Large intestine (tissue), 3 donors: ENCODE data around the gene PPP1R18. TPM values are rescaled to one million over a fixed set of nuclear protein-coding genes. Genes with fewer than 3 reads are reported as not detected.
A peak's percentile ranks its signal among the peaks of the same experiment; 100 is the strongest.

Experiments used
- DNase-seq, 2 donors: peaks; one replicate each; pipeline versions ENCODE4 v3.0.0 to v3.0.0-alpha.2; 2013
- H3K27ac ChIP-seq: one replicate; pipeline ENCODE4 v1.5.1; 2013; ENCODE audit warnings: low read length
- H3K27me3 ChIP-seq: 2 replicates; pipeline ENCODE4 v1.6.1; 2013; ENCODE audit warnings: low read length; ENCODE audit not compliant: control insufficient read depth, insufficient read depth
- H3K36me3 ChIP-seq: 2 replicates; pipeline ENCODE4 v1.6.1; 2013; ENCODE audit warnings: low read length; ENCODE audit not compliant: control insufficient read depth, insufficient read depth
- H3K4me1 ChIP-seq: one replicate; pipeline ENCODE4 v1.6.1; 2013; ENCODE audit warnings: low read length; ENCODE audit not compliant: control insufficient read depth, insufficient read depth
- H3K4me3 ChIP-seq: one replicate; pipeline ENCODE4 v1.5.1; 2013; ENCODE audit warnings: low read length
- H3K9me3 ChIP-seq: one replicate; pipeline ENCODE4 v1.6.1; 2013; ENCODE audit warnings: mild to moderate bottlenecking, low read depth, low read length, moderate library complexity; ENCODE audit not compliant: control insufficient read depth
- WGBS: methylation state at CpG from one replicate; pipeline ENCODE4 v1.1.5; 2013; ENCODE audit warnings: low lambda C conversion rate; ENCODE audit not compliant: insufficient coverage; 5-methylcytosine and 5-hydroxymethylcytosine counted together
- polyA plus RNA-seq: library from polyadenylated mRNA; unstranded; fragments of 120-200 nt; gene quantifications from one replicate; pipeline ENCODE4 v1.2.1, GENCODE V29; 2013

PPP1R18 gene
- polyA plus RNA-seq, 1 donor: 23.0 TPM

DNA sequence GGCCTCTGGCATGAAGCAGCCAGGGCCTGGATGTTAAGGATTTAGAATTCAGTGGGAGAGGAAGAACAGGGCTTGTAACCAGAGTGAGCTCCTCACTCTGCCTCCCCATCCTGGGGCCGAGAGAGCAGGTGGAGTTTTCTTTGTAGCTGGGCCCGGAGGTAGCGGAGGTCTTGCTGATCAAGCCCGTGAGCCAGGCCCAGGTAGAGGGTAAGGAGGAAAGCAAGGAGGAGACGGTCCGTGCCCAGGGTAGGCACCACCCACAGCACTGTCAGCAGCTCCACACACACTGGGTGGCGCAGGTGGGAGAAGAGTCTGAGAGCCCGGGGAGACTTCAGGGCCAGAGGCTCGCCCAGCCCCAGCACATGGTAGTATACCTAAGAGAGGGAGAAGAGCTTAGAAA, 2.1 kb upstream of the PPP1R18 start:
- Histone ChIP-seq H3K27ac (no peak overlapping the region), H3K4me1 (peaks cover 20% of the 10 kb centered on the region), H3K9me3 (peaks cover 7% of the 10 kb centered on the region), H3K36me3 (no peaks in the 10 kb centered on the region), H3K4me3 (no peak overlapping the region), H3K27me3 (peaks cover 5% of the 10 kb centered on the region)
- no CpG with 5 or more reads among the region's 9 CpGs for WGBS
- no peak for DNase-seq

DNA sequence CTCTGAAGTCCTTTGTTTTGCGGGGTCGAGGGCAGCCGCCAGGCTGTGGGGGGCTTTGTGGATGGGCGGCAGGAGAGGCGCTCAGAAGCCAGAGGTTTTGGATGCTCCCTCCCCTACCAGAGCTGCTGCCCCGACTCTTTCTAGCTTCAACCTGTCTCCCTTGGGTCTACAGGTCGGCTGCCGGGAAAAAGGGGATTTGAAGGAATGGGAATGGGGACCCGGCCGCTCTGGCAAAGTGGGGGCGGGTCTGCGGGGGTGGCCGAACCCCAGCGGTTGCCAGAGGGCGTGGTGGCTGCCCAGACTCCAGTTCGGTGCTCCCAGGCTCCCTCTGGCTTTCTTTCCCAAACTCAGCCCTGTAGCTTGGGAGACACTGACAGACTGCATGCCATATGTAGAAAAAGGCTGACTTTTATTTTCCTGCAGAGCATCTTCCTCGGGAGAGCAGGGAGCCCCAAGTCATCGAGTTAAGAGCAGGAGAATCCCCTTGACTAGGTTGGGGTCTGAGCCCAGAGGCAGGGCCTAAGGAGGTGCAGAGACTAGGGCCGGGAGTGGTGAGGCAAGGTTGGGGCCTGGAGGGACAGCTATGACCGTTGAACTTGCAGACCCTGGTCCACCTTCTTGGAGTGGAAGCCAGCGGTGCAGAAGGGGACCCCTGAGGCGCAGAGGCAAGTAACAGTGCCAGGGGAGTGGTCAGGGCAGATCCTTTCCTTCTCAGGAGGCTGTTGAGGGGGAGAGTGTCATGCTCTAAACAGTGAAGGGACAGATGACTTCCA, 1.4 kb upstream of the PPP1R18 start:
- H3K27me3 ChIP-seq: peaks cover 5% of the 10 kb centered on the region
- no CpG with 5 or more reads among the region's 22 CpGs for WGBS
- peak in 1 of 2 donors; percentile 16 for DNase-seq
- H3K27ac ChIP-seq: peak overlapping the region; percentile 93
- H3K4me1 ChIP-seq: peaks cover 20% of the 10 kb centered on the region
- no peaks in the 10 kb centered on the region for H3K36me3 ChIP-seq
- peak overlapping the region; percentile 85 for H3K4me3 ChIP-seq
- H3K9me3 ChIP-seq: peaks cover 7% of the 10 kb centered on the region

DNA sequence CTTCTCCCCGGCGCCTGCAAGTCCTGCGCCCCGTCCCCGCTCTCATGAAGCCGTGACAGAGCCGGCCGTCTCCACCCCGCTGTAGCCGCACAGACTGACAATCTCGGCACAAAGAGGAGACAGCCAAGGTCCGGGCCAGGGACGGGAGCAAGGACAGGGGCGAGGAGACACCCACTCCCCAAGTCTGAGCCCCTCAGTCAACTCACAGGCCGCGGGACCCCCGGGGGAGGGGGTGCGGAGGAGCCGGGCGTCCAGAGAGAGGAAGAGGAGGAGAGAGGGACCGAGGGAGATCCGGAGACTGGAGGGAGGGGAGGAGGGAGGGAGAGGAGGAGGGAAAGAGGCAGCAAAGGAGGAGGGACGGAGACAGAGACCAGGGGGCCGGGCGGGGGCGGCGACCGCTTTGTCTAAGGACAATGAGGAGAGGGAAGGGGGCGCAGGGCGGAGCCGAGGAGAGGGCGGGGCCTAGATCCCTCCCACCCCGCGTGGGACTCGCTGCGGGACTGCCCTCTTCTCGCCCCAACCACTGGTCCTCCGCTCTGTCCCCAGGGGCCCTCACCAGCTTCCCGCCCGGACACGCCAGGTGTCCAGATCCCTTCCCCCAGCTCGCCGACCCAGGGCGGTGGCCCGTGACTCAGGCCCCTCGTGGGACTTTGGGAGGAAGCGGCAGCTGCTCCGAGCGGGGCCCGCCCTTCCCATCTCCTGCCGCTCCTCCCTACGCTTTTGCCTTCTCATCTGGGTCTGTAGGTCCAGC, 638 bp upstream of the PPP1R18 start:
- H3K4me3 ChIP-seq: peak overlapping the region; percentile 85
- WGBS: no CpG with 5 or more reads among the region's 52 CpGs
- H3K27ac ChIP-seq: peak overlapping the region; percentile 93
- no peaks in the 10 kb centered on the region for H3K36me3 ChIP-seq
- peaks cover 20% of the 10 kb centered on the region for H3K4me1 ChIP-seq
- peak; percentile 72 to 82 for DNase-seq
- peaks cover 5% of the 10 kb centered on the region for H3K27me3 ChIP-seq
- peaks cover 7% of the 10 kb centered on the region for H3K9me3 ChIP-seq

DNA sequence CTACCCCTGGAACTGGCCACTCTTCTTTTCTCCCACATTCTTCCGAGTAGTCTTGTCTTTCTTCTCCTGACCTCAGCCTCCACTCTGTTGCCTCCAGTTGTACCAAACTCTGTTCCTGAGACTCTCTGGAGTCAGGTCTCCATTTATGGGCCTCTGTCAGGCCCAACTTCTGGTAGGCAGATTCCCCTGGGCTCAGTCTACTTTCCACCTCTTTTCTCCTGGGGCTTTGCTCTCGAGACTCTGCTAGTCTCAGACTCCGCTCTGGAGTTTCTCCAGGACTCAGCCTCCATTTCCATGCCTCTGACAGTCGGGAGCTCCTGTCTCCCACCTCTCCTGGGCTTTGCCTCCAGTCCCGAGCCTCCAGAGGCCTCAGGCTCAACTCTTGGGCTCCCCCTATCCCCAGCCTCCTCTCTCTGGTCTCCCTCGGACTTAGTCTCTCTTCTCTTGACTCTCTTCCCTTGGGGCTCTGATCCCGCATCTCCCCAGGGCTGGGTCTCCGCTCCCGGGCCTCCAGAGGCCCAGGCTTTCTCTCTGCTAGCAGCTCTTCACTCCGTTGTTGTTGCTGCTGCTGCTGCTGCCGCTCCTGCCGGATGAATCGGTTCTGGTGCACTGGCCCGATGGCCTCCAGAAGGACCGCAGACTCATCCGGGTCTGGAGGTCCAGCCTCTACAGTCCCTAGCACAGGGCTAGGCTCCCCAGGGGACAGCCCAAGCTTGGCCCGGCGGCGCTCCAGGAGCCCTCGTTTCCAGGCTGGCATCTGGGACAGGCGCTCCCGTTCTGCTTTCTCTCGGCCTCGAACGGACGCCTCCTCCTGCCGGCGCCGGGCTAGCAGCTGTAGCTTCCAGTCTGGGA, 1.1 kb downstream of the PPP1R18 start:
- 80% methylated on average over 1 of the region's 29 CpGs for WGBS
- peaks cover 7% of the 10 kb centered on the region for H3K9me3 ChIP-seq
- H3K4me1 ChIP-seq: peaks cover 19% of the 10 kb centered on the region
- H3K27me3 ChIP-seq: peaks cover 5% of the 10 kb centered on the region
- no peak for DNase-seq
- peak overlapping the region; percentile 58 for H3K27ac ChIP-seq
- peak overlapping the region; percentile 85 for H3K4me3 ChIP-seq
- no peaks in the 10 kb centered on the region for H3K36me3 ChIP-seq

DNA sequence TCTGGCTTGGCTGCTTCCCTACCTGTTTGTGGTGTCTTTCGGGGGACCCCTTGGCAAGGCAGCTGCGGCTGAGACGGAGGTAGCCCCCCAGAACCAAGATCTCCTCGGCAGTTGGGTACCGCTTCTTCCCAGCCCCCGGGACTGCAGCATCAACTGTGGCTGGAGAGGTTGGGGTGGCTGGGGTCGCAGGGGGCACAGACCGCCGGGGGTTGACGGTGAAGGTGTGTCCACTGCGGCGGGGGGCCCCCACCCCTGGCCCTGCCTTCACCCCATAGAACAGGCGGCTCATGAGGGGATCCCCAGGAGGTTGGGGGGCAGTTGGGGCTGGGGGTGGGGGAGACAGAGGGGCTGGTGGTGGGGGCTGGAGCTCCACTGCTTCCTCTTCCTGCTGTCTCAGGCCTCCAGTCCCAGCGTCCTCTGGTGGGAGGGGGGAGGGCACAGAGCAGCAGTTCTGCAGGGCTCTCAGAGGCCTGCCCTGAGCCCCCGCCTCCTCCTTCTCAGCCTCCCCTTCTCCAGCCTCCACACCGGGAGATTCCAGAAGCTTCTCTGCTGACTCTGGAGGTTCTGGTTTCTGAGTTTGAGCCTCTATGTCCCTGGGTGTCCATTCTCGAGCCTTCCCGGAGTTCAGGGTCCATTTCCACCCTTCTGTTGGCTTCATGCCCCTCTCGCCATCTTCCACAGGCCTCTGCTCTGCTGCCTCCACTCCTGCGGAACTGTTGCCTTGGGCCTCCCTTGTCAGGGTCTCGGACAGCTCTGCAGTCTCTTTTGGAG, 1.9 kb downstream of the PPP1R18 start:
- peak overlapping the region; percentile 46 for H3K27ac ChIP-seq
- peak overlapping the region; percentile 85 for H3K4me3 ChIP-seq
- WGBS: no CpG with 5 or more reads among the region's 21 CpGs
- DNase-seq: no peak
- H3K36me3 ChIP-seq: peaks cover 3% of the 10 kb centered on the region
- H3K27me3 ChIP-seq: peaks cover 5% of the 10 kb centered on the region
- peaks cover 7% of the 10 kb centered on the region for H3K9me3 ChIP-seq
- H3K4me1 ChIP-seq: peaks cover 17% of the 10 kb centered on the region

DNA sequence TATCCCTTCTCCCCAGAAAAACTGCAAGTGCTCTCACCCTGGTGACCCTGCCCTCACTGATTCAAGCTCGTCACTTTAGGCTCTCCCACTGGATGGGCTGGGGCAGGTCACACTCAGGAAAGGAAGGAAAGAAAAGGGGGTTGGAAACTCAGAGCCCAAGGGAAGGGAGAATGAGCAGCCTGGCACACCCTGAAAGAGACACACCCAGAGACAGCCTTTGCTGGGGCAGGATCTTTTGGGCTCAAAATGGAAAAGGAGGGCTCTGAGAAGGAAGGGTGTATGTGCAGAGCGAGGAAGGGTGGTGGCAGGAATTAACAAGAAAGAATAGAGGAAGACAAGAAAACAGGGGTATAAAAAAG, 2.5 kb downstream of the PPP1R18 start:
- Histone ChIP-seq H3K4me3 (peak overlapping the region; percentile 32), H3K4me1 (peaks cover 22% of the 10 kb centered on the region)

DNA sequence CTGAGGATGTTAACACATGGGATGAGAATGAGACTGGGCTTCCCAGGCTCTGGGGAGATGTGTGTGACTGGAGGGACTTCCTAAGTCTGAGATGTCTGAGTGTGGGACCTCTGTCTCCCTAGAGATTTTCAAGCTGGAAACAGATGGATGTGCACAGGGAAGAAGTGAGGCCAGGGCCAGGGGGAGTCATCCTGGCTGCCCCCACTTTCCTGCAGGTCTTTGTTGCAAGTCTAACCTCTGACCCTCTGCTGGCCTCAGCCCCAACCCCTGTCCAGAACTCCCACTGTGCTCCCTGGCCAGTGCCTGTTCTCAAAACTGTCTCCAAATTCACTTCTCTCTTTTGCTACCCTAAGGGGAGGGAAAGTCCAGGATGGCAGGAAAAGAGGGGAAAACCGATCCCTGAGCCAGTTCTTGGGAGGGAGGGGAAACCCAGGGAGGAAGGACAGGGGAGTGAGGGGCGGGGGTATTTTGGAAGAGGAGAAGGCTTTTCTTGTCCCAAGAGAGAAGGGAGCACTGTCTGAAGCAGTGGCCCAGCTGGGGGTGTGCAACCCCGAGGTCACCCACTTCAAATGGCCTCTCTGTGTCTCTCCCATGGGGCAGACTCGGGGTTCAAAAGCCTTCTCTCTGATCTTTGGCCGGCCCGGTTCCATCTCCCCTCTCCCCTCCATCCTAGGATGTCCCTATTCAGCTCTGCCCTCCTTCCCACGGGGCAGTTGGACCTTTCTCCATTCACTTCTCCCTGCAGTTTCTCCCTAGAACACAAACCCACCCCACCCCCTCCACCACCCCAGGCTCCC, 3.1 kb downstream of the PPP1R18 start:
- peak overlapping the region; percentile 71 for H3K27ac ChIP-seq
- H3K27me3 ChIP-seq: peaks cover 5% of the 10 kb centered on the region
- peaks cover 22% of the 10 kb centered on the region for H3K4me1 ChIP-seq
- DNase-seq: no peak
- H3K4me3 ChIP-seq: peak overlapping the region; percentile 32
- peaks cover 7% of the 10 kb centered on the region for H3K9me3 ChIP-seq
- peaks cover 7% of the 10 kb centered on the region for H3K36me3 ChIP-seq
- 63% methylated on average over 2 of the region's 7 CpGs for WGBS

More for the DNA sequence above, 2.5 kb downstream of the PPP1R18 start:
- 71% methylated on average over 1 of the region's 2 CpGs for WGBS
- Histone ChIP-seq H3K36me3 (peaks cover 3% of the 10 kb centered on the region), H3K27me3 (peaks cover 5% of the 10 kb centered on the region), H3K9me3 (peaks cover 7% of the 10 kb centered on the region), H3K27ac (peak overlapping the region; percentile 22)
- DNase-seq: no peak

DNA sequence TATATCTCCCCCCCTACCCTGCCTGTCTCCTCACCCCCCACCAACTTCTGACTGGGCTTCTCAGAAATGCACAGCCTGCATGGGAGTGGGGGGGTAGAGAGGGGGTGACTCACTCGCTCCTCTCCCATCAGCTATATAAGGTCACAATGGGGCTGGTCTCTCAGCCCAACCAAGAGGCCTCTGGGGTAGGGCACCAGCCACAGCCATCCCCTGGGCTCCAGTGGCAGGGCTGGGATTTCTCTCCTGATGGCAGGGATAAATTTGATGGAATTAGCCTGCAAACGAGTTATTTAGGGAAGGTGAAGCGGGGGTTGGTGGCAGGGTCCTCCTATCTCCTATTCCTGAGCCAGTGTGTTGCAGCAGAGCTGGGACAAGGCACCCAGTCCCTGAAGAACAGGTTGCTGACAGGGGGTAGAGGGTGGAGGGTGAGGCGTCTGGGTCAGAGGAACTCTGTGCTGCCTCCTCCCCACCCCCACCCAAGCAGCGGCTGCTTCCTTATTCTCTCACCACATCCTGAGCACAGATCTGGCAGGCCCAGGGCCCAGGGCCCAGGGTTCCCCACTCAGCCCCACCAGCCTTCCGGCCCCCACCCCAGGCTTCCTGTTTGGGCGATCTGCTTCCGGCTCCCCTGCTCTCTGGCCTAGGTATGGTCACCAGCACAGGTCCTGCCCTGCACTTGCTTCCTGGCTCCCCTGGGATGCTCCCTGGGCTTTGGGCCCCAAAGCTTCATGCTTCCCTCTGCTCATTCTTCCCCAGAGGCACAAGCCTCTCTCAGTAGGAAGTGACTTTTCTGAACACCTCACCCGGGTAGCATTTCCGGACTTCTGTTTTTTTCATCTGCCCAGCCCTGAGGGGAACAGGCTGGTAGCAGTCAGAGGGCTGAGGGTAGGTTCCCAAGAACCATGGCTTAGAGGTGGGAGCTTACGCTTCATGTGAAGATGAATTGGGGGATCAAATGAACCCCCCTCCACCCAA, 4.0 kb downstream of the PPP1R18 start:
- peak overlapping the region; percentile 71 for H3K27ac ChIP-seq
- H3K27me3 ChIP-seq: peaks cover 5% of the 10 kb centered on the region
- H3K9me3 ChIP-seq: peaks cover 5% of the 10 kb centered on the region
- peak overlapping the region; percentile 32 for H3K4me3 ChIP-seq
- peaks cover 7% of the 10 kb centered on the region for H3K36me3 ChIP-seq
- peak; percentile 51 to 53 for DNase-seq
- no CpG with 5 or more reads among the region's 11 CpGs for WGBS
- H3K4me1 ChIP-seq: peaks cover 18% of the 10 kb centered on the region
